Measurements from ENCODE around the gene BSN.

Gene BSN

GRCh38 chr3:49601358-49602048 lies 47.2 kb downstream of the BSN start:
- no peak for DNase-seq (ENCODE audit: low read depth in 3 of 3)

- DNase-seq (ENCODE audit: low read depth in 3 of 3) = no peak
These were observed 47.8 kb downstream of the BSN start for GRCh38 chr3:49602049-49602554.

DNA sequence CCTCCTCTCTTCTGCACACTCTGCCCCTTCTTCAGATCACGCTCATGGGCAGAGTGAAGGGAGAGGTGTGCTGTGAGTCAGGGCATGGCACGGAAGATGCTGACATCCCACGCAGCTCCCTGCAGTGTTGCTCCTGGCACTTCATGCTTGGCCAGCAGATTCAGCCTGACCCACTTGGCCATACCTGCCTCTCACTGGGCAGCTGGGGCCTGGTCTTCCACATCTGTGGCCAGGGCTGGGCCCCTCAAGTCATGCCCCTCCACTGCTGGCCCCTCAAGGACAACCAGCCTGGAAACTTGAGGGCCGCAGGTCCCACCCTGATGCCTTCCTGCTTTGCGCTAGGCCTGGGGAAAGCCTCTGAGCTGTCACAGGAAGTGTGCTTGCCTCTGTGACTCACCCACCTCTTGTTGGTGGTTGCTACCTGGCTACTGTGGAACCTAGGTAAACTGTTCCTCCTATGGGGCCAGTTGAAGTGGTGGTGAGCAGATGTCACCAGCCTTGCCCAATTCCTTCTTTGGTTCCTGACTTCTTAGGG lies 48.7 kb downstream of the BSN start:
- peak; percentile 17 to 42 (median 32) for DNase-seq (ENCODE audit: low read depth in 3 of 3)

- no peak for DNase-seq (ENCODE audit: low read depth in 3 of 3)
These were observed 52.1 kb downstream of the BSN start for GRCh38 chr3:49606427-49606826.

DNA sequence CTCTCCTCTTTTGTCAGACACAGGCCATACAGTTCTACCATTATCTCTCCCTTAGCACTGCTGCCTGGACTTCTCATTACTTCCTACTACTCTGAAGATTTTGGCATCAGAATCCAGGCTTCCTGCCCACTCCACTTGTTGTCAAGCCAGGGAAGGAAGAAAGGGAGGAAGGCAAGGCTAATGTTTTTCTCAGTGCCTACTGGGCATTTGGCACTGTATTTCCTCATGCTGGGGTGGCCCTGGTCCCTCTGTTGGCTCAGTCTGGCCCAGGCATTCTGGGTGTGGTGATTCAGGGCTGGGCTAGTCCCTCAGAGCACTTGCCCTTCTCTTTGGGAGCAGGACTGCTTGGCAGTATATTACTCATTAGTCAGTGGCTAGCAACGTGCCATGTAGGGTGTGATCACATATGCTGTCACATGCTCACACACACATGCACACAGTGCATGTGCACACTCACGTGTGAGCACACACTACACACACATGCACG lies 52.9 kb downstream of the BSN start:
- DNase-seq (ENCODE audit: low read depth in 3 of 3) = no peak

GRCh38 chr3:49607796-49608195 lies 53.5 kb downstream of the BSN start:
- DNase-seq (ENCODE audit: low read depth in 3 of 3) = no peak

DNA sequence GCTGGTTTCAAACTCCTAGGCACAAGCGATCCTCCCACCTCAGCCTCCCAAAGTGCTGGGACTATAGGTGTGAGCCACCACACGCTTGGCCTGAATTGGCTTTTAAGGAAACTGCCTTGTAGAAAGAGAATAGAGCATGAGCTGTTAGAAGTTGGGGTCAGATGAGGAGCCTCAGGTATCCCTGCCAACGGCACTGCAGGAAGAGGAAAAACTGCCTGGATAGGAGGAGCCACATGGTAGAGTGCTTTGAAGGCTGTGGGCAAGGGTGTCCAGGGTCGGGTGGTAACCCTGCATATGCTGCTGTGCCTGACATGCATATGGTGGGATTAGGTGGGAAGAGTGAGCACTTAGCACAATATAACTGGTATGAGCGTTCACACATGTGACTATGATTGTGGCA lies 55.0 kb downstream of the BSN start:
- no peak for DNase-seq (ENCODE audit: low read depth in 3 of 3)

DNA sequence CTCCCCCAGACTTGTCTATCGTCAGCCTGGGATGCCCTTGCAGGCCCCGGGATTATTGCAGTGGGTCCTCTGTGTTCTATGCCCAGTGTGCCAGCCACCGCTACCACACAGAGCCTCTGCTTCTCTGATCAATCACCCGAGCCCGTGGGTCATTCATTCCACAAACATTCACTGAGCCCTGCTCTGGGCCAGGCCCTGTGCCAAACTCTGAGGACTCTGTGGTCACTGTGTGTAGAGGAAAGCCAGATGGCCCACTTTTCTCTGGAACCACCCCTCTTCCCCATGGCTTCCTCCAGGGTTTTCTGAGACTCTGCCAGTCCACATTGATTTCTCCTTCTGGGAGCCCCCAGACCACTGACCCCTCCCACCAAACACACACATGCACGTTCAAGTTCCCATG lies 55.5 kb downstream of the BSN start:
- DNase-seq (ENCODE audit: low read depth in 3 of 3) = no peak

GRCh38 chr3:49610666-49611280 lies 56.5 kb downstream of the BSN start:
- DNase-seq (ENCODE audit: low read depth in 3 of 3) = no peak

DNA sequence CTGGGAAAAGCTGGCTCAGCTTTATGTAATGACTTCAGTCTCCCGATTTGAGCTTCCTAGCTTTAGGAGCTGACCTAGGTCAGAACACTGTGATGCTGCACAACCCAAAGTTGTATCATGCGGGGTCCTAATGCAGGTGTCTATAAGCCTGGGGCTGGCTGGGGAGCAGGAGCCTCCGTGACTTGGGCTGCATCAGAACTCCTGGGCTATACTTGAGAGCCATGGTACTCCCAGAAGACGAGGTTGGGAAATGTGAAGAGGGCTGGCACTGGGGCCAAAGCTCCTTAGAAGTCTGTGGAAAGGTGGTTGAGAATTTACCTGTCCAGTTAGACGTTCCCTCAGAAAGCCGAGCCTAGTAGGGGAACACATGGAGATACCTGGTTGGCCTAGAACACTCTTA lies 57.0 kb downstream of the BSN start:
- no peak for DNase-seq (ENCODE audit: low read depth in 3 of 3)

- DNase-seq (ENCODE audit: low read depth in 3 of 3) = no peak
These were observed 57.4 kb downstream of the BSN start for GRCh38 chr3:49611719-49612118.

- no peak for DNase-seq (ENCODE audit: low read depth in 3 of 3)
These were observed 60.7 kb downstream of the BSN start for GRCh38 chr3:49614936-49615335.

- no peak for DNase-seq (ENCODE audit: low read depth in 3 of 3)
These were observed 61.8 kb downstream of the BSN start for GRCh38 chr3:49616061-49616460.

GRCh38 chr3:49616491-49616941 lies 62.2 kb downstream of the BSN start:
- no peak for DNase-seq (ENCODE audit: low read depth in 3 of 3)

DNA sequence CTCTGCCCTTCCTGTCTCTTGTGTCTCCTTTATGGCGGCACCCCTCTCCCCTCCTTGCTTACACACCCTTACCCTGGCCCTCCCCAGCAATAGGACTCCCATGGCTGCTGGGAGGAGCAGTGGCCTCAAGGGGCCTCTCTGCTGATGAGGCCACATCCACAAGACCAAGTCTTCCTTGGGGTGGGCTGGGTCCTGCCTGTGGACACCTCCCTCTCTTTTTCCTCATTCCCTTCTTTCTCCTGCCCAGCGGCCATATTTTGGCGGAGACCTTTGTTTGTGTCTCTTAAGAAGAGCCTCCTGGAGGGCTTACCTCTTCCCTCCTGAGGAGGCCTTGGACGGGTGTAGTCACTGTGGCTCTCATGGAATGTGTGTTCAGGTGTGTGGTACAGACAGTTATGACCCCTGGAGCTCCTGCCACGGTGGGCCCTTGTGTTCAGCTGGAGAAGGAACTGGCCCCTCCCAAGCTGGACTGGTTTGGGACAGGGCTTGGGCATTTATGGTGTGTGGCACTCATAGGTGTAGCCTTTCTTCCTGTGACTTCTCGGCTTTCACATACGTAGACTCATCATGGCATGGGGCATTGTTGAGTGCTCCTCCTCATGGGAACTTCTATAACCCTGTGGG lies 63.2 kb downstream of the BSN start:
- no peak for DNase-seq (ENCODE audit: low read depth in 3 of 3)

DNA sequence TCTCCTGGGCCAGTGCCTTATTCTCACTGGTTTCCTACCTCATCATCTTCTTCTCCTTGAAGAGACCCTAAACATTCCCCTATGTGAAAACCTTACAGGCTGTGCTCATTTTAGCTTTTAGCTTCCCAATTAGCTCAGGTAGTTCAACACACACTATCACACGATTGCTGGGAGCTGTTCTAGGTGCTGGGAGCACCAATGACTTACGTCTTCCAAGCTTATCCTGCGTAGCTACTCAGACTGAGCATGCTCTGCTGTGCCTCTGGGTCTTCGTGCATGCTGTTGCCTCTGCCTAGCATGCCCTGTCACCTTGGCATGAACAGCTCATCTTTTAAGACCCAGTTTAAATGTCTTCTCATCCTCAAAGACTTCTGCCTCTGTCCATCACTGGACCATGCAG lies 64.1 kb downstream of the BSN start:
- DNase-seq (ENCODE audit: low read depth in 3 of 3) = no peak

- no peak for DNase-seq (ENCODE audit: low read depth in 3 of 3)
These were observed 65.4 kb downstream of the BSN start for GRCh38 chr3:49619649-49620048.

- DNase-seq (ENCODE audit: low read depth in 3 of 3) = no peak
These were observed 66.5 kb downstream of the BSN start for GRCh38 chr3:49620728-49621127.

DNA sequence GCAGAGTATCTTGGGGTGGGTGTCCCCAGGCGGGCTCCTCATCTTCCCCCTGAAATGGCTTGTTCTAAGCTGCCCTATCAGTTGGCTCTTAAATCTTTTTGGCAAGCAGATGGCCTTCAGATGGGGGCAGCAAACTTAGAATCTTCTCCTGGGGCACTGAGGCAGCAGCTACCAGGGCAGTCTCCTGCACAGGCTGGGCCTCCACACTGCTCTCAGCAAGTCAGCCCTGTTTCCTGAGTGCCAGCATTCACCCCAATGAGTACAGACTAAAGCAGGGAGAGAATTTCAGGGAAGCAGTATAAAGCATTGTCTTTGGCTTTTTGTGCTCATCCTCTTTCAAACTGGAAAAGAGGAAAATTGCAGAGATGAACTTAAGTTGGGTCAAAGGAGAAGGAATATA lies 68.8 kb downstream of the BSN start:
- no peak for DNase-seq (ENCODE audit: low read depth in 3 of 3)

DNA sequence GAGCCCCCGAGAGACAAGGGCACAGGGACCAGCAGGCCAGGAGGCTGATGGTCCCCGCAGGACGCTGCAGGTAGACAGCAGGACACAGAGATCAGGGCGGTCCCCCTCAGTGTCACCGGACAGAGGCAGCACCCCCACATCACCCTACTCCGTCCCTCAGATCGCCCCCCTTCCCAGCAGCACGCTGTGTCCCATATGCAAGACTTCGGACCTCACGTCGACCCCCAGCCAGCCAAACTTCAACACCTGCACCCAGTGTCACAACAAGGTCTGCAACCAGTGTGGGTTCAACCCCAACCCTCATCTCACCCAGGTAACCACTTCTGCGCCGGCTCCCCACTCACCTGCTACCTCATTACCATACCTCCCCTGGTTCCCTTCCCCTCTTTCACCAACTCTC lies 70.8 kb downstream of the BSN start:
- DNase-seq (ENCODE audit: low read depth in 3 of 3) = no peak

GRCh38 chr3:49626101-49626581 lies 71.9 kb downstream of the BSN start:
- DNase-seq (ENCODE audit: low read depth in 3 of 3) = no peak

DNA sequence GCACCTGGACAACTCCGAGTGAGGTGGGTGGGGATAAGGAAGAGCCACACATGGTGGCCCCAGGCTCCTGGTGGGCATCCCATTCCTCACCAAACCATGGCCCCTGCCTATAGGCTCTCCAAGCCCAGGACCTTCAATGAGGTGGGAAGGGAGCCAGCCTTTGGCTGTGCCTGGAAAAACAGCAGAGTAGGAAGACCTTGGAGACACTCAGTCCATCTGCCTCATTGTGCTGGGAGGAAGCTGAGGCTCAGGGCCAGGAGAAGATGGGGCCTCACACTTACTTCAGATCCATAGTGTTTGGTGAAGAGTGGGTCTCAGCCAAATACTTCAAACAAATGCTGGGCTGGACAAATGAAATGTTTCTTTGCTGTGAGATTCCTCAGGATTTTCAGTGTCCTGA lies 72.5 kb downstream of the BSN start:
- DNase-seq (ENCODE audit: low read depth in 3 of 3) = no peak

GRCh38 chr3:49627634-49628033 lies 73.4 kb downstream of the BSN start:
- no peak for DNase-seq (ENCODE audit: low read depth in 3 of 3)

Measured in stimulated activated CD4-positive, alpha-beta T cell treated with anti-CD3 and anti-CD28 coated beads, TNF-alpha, amount 100 ng/mL, for 4 hours (primary cell).